Choroid plexus epithelial cell (primary cell): ENCODE measurements around the gene ARMH4.
A peak's percentile ranks its signal among the peaks of the same experiment; 100 is the strongest.

Experiments
- DNase-seq: peaks from one replicate; pipeline ENCODE4 v3.0.0-alpha.2; 2010; ENCODE audit warnings: low read depth
- H3K4me3 ChIP-seq: 2 replicates; pipeline ENCODE4 v1.5.1; 2011; ENCODE audit warnings: low read depth, mild to moderate bottlenecking, control low read depth, low read length, moderate library complexity
- TF ChIP-seq, protein P1 (sequence below): conservative IDR thresholded peaks from 2 replicates; pipeline ENCODE4 v1.5.1; 2011; ENCODE audit warnings: low read depth, mild to moderate bottlenecking, control low read depth, inconsistent platforms, low read length, moderate library complexity

The ARMH4 gene

DNA sequence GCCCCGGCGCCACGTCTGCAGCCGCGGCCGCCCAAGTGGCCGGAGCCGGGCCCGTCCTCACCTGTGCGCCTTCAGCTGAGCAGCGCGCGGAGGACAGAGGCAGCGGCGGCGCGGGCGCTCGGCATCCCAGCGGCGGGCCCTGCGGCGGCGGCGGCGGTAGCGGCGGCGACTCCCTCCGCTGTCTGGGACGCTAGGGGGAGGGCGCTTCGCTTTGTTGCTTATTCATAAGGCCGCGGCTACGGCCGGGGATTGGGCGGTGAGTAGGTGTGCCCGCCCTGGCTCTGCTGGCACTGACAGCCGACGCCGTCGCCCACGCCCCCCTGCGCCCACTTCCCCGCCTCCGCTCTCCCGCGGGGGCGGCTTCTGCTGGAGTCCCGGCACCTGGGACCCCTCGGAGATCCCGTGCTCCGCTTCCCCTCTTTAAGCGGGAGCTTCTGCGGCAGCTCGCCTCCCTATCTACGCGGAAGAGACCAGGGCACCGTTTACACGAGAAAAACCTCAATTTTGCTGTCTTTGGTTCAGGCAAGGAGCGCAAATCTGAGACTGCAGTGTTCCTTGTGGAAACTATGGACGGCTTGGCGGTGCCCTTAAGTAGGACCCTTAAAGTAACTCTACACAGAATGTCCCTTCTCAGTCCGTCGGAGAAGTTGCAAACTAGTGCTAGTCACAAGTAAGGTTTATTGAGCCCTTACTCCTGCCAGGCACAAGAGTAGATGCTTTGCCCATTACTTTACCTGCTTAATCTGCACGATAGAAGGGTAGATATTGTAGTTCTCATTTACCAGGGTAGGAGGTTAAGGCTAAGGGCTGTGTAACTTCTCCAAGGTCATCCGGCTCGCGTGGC is at the start of gene ARMH4:
ARMH4 (minus strand) TSS at position 200 of the 844 bp plus-strand sequence. CDS start 12,855 bp downstream, outside the sequence.
- peak within 1 kb of the TSS; percentile 73 for H3K4me3 ChIP-seq
- TF ChIP-seq, protein P1, sequence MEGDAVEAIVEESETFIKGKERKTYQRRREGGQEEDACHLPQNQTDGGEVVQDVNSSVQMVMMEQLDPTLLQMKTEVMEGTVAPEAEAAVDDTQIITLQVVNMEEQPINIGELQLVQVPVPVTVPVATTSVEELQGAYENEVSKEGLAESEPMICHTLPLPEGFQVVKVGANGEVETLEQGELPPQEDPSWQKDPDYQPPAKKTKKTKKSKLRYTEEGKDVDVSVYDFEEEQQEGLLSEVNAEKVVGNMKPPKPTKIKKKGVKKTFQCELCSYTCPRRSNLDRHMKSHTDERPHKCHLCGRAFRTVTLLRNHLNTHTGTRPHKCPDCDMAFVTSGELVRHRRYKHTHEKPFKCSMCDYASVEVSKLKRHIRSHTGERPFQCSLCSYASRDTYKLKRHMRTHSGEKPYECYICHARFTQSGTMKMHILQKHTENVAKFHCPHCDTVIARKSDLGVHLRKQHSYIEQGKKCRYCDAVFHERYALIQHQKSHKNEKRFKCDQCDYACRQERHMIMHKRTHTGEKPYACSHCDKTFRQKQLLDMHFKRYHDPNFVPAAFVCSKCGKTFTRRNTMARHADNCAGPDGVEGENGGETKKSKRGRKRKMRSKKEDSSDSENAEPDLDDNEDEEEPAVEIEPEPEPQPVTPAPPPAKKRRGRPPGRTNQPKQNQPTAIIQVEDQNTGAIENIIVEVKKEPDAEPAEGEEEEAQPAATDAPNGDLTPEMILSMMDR: peak; percentile 7
- DNase-seq: peak; percentile 77

- DNase-seq: no peak
- TF ChIP-seq, protein P1: no peak
- H3K4me3 ChIP-seq: peak overlapping the region; percentile 97
Measured at GRCh38 chr14:58200846-58201245, 48.8 kb upstream of the ARMH4 start.

DNA sequence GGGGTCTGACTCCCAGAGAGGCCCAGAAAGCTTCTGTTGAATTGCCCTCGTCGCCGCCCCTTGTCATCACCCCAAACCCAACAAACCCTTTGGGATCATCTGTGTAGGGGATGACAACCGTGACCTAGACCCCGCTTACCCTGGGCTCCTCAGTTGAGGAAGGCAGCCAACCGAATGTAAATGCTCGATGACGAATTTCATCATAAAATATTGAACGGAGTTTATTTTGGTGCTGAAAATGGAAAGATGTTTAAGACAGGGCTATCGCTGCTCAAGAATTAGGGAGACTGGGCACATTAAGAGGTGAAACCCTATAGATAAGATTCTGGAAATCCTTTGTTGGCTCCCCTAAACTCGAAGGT is 48.4 kb upstream of the ARMH4 start:
- peak overlapping the region; percentile 97 for H3K4me3 ChIP-seq
- no peak for DNase-seq
- TF ChIP-seq, protein P1: no peak

DNA sequence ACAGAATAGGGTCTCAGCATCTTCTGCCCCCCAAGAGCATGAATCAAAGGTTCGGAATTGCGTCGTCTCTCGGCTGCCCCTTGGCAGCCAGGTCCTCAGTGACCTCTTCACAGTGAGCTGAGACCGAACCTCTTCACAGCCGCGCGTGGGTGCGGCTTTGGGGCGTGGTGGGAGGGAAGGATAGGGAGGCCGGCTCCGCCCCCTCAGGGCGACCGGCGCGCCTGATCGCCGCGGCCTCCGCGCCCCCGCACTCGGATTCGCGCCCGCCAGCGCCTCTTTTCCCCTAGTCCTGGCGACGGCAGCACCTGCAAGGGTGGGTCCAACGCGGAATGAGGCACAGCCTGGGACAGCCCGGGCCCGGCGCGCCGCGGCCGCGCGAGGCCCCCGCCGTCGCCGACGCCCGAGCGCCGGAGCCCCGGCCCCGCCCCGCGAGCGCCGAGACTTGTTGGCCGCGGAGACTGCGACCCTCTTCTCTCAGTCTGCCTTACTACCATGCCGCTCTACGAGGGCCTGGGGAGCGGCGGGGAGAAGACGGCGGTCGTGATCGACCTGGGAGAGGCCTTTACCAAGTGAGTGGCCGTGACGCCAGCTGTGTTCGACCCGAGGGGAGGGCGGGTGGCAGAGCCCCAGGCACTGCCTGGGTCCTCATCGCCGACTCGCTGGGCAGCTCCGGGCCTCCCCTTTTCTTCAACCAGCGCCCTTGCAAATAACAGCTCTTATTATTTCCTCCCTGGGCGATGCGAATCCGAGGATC is 47.9 kb upstream of the ARMH4 start, which contains the start of gene ACTR10:
ACTR10 (plus strand) TSS at position 424 of the 754 bp plus-strand sequence; CDS start at position 493, 69 bp downstream.
- peak; percentile 65 for DNase-seq
- H3K4me3 ChIP-seq: peak within 1 kb of the TSS; percentile 97
- TF ChIP-seq, protein P1: no peak

DNA sequence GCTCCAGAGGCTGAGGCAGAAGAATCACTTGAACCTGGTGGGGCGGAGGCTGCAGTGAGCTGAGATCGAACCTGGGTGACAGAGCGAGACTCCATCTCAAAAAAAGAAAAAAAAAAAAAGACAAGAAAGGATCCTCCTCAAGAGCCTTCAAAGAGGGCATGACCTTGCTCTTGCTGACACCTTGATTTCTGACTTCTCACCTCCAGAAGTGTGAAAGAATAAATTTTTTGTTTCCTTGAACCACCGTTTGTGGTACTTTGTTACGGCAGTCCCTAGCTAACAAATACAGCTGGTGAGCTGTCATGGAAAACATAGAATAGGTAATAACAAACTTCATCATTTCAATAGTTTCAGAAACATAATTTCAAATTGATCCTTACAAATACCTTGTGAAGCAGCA is 46.1 kb upstream of the ARMH4 start:
- no peak overlapping the region for H3K4me3 ChIP-seq
- DNase-seq: no peak
- TF ChIP-seq, protein P1: no peak

GRCh38 chr14:58196198-58196597 is 44.2 kb upstream of the ARMH4 start:
- no peak for DNase-seq
- TF ChIP-seq, protein P1: no peak

More at GRCh38 chr14:58196198-58196597, 44.2 kb upstream of the ARMH4 start:
- H3K4me3 ChIP-seq: no peak overlapping the region
